WTC11 (cell line): ENCODE results near the gene CHTF18. TPM values are rescaled to one million over a fixed set of nuclear protein-coding genes. Genes with fewer than 3 reads are reported as not detected.

Experiments
- ATAC-seq: fragments of 200-7000 bp; cut with Tn5 transposase; 2 replicates; pipeline ENCODE4 v1.10.0; 2021; ENCODE audit warnings: mild to moderate bottlenecking, moderate library complexity
- CTCF ChIA-PET: fragments of 300-600 bp; sonication (Branson Sonifier 250); formaldehyde crosslinking; loops from one replicate; lab custom pipeline; 2021; ENCODE audit warnings: antibody characterized with exemption; lab: Charles Lee
- POLR2A ChIA-PET: fragments of 350-600 bp; sonication (Branson Sonifier 250); formaldehyde crosslinking; loops from one replicate; lab custom pipeline; 2021; ENCODE audit warnings: antibody characterized with exemption; lab: Charles Lee
- DNase-seq: peaks from one replicate; pipeline ENCODE4 v3.0.0; 2021; ENCODE audit warnings: low spot score
- H3K27ac Mint-ChIP-seq: 2 replicates; pipeline ENCODE4 v1.8.0; 2021; ENCODE audit warnings: mixed read lengths
- H3K27me3 Mint-ChIP-seq: 2 replicates; pipeline ENCODE4 v1.8.0; 2021; ENCODE audit warnings: low read depth, mild to moderate bottlenecking, moderate library complexity, mixed read lengths
- H3K36me3 Mint-ChIP-seq: 2 replicates; pipeline ENCODE4 v1.8.0; 2021; ENCODE audit warnings: mixed read lengths
- H3K4me1 Mint-ChIP-seq: 2 replicates; pipeline ENCODE4 v1.8.0; 2022; ENCODE audit warnings: mixed read lengths
- H3K4me3 Mint-ChIP-seq: 2 replicates; pipeline ENCODE4 v1.8.0; 2021; ENCODE audit warnings: mild to moderate bottlenecking, moderate library complexity, mixed read lengths
- H3K9me3 Mint-ChIP-seq: 2 replicates; pipeline ENCODE4 v1.8.0; 2021; ENCODE audit warnings: mixed read lengths
- ARID4B ChIP-seq: sonication (generic); formaldehyde crosslinking; IDR thresholded peaks from 2 replicates; pipeline ENCODE4 v1.8.0; 2023; ENCODE audit warnings: missing genetic modification reagents, mild to moderate bottlenecking, borderline replicate concordance
- ATF2 ChIP-seq: sonication (generic); formaldehyde crosslinking; IDR thresholded peaks from 2 replicates; pipeline ENCODE4 v1.8.1; 2022; ENCODE audit warnings: low read depth, missing genetic modification reagents, borderline replicate concordance
- ATF6 ChIP-seq: sonication (generic); formaldehyde crosslinking; IDR thresholded peaks from 2 replicates; pipeline ENCODE4 v1.8.1; 2023; ENCODE audit warnings: mild to moderate bottlenecking, missing genetic modification reagents
- CTCF ChIP-seq: fragments of 200-600 bp; IDR thresholded peaks from 2 replicates; pipeline ENCODE4 v1.8.0; 2022; ENCODE audit warnings: antibody characterized with exemption
- FOXK1 ChIP-seq: sonication (generic); formaldehyde crosslinking; IDR thresholded peaks from 2 replicates; pipeline ENCODE4 v1.8.0; 2022; ENCODE audit warnings: mild to moderate bottlenecking, moderate library complexity, missing genetic modification reagents
- FOXP1 ChIP-seq: sonication (generic); formaldehyde crosslinking; IDR thresholded peaks from 2 replicates; pipeline ENCODE4 v1.8.0; 2022; ENCODE audit warnings: missing genetic modification reagents, mild to moderate bottlenecking, moderate library complexity, borderline replicate concordance
- GABPB1 ChIP-seq: sonication (generic); formaldehyde crosslinking; IDR thresholded peaks from 2 replicates; pipeline ENCODE4 v1.8.1; 2023; ENCODE audit warnings: mild to moderate bottlenecking, missing genetic modification reagents
- GTF2I ChIP-seq: fragments of 250-450 bp; sonication (Bioruptor Pico); conservative IDR thresholded peaks from 2 replicates; pipeline ENCODE4 v1.4.0; 2021; ENCODE audit warnings: mild to moderate bottlenecking
- OVOL2 ChIP-seq: fragments of 250-450 bp; sonication (Bioruptor Pico); IDR thresholded peaks from 2 replicates; pipeline ENCODE4 v1.9.0; 2021; ENCODE audit warnings: mild to moderate bottlenecking, borderline replicate concordance
- TP53 ChIP-seq: sonication (generic); formaldehyde crosslinking; IDR thresholded peaks from 2 replicates; pipeline ENCODE4 v1.8.1; 2023; ENCODE audit warnings: mild to moderate bottlenecking, missing genetic modification reagents
- ZBTB21 ChIP-seq: sonication (generic); formaldehyde crosslinking; IDR thresholded peaks from 2 replicates; pipeline ENCODE4 v1.8.1; 2023; ENCODE audit warnings: mild to moderate bottlenecking, missing genetic modification reagents, borderline replicate concordance
- ZNF425 ChIP-seq: fragments of 250-450 bp; sonication (Bioruptor Pico); conservative IDR thresholded peaks from 2 replicates; pipeline ENCODE4 v1.9.0; 2021; ENCODE audit warnings: mild to moderate bottlenecking
- ZSCAN18 ChIP-seq: fragments of 250-450 bp; sonication (Bioruptor Pico); IDR thresholded peaks from 2 replicates; pipeline ENCODE4 v2.1.2; 2022; ENCODE audit warnings: mild to moderate bottlenecking, moderate library complexity
- total RNA-seq: library from RNA; stranded (reverse); gene quantifications from 3 replicates; pipeline ENCODE4 v1.2.3, GENCODE V29; 2021

Gene CHTF18
- total RNA-seq, 1 experiment from 2014 or later: 183 TPM

- peak; percentile 16 for ATAC-seq
- Mint-ChIP-seq H3K4me3 (no peak overlapping the region), H3K4me1 (no peaks in the 10 kb centered on the region), H3K36me3 (no peaks in the 10 kb centered on the region), H3K27me3 (no peaks in the 10 kb centered on the region), H3K9me3 (no peaks in the 10 kb centered on the region)
- ChIA-PET POLR2A (no interaction called here), CTCF (no interaction called here)
- no peak for DNase-seq
- TF ChIP-seq CTCF: no peak
- no peak for TF ChIP-seq GABPB1 (CRISPR knock-in tag)
- TF ChIP-seq ZSCAN18 (CRISPR knock-in tag): no peak
- no peak for TF ChIP-seq ATF6 (CRISPR knock-in tag)
- TF ChIP-seq ATF2 (CRISPR knock-in tag): no peak
- no peak for TF ChIP-seq FOXP1
- TF ChIP-seq, all 79 proteins: peak for 0
- H3K27ac Mint-ChIP-seq: no peak overlapping the region
These were observed 20.6 kb upstream of the CHTF18 start for GRCh38 chr16:767743-768235.

GRCh38 chr16:768428-768827 lies 20.0 kb upstream of the CHTF18 start:
- ATAC-seq: peak; percentile 21; the same call in 1 of the 2 replicates
- Mint-ChIP-seq H3K36me3 (no peaks in the 10 kb centered on the region), H3K4me3 (no peak overlapping the region), H3K27ac (no peak overlapping the region), H3K27me3 (no peaks in the 10 kb centered on the region), H3K4me1 (no peaks in the 10 kb centered on the region), H3K9me3 (no peaks in the 10 kb centered on the region)
- no peak for TF ChIP-seq ARID4B (CRISPR knock-in tag)
- DNase-seq: no peak
- ChIA-PET POLR2A (no interaction called here), CTCF (no interaction called here)

GRCh38 chr16:769184-769784 lies 19.1 kb upstream of the CHTF18 start:
- ATAC-seq: no peak
- TF ChIP-seq GTF2I: no peak
- no peak for TF ChIP-seq ZBTB21
- TF ChIP-seq FOXK1 (CRISPR knock-in tag): no peak
- TF ChIP-seq ZNF425 (CRISPR knock-in tag): no peak
- no peak for TF ChIP-seq TP53 (CRISPR knock-in tag)
- no peak for TF ChIP-seq OVOL2 (CRISPR knock-in tag)

More at GRCh38 chr16:769184-769784, 19.1 kb upstream of the CHTF18 start:
- Mint-ChIP-seq H3K4me3 (no peak overlapping the region), H3K4me1 (no peaks in the 10 kb centered on the region), H3K36me3 (no peaks in the 10 kb centered on the region), H3K27ac (no peak overlapping the region), H3K27me3 (no peaks in the 10 kb centered on the region), H3K9me3 (no peaks in the 10 kb centered on the region)
- no peak for DNase-seq
- ChIA-PET POLR2A (no interaction called here), CTCF (no interaction called here)
